H4 (cell line): Measurements from ENCODE around the gene EML4. TPM values are rescaled to one million over a fixed set of nuclear protein-coding genes. Genes with fewer than 3 reads are reported as not detected.
"Not testable (repeated sequence)": the region's sequence is repeated elsewhere in the genome, so short reads cannot be mapped to it uniquely, and the experiment has no call there.

Experiments
- DNase-seq: peaks from one replicate; pipeline ENCODE4 v3.0.0-alpha.2; 2015; ENCODE audit warnings: low spot score
- total RNA-seq: library from RNA; depleted of rRNA; stranded (reverse); fragments of >200 nt; shearing (Covaris generic); gene quantifications from 2 replicates; pipeline ENCODE4 v1.2.3, GENCODE V29; 2014

EML4 gene
- total RNA-seq, 1 experiment from 2014 or later: 30.6 TPM

GRCh38 chr2:42172566-42172965 lies 3.4 kb downstream of the EML4 start:
- no peak for DNase-seq

GRCh38 chr2:42173467-42173866 lies 4.3 kb downstream of the EML4 start:
- not testable (repeated sequence) for DNase-seq

- no peak for DNase-seq
Measured at GRCh38 chr2:42176992-42177738, 8.0 kb downstream of the EML4 start.

- DNase-seq: no peak
Measured at GRCh38 chr2:42178335-42178734, 9.2 kb downstream of the EML4 start.

- no peak for DNase-seq
Measured at GRCh38 chr2:42180300-42180699, 11.1 kb downstream of the EML4 start.

GRCh38 chr2:42182654-42183308 lies 13.6 kb downstream of the EML4 start:
- no peak for DNase-seq

GRCh38 chr2:42183775-42184174 lies 14.6 kb downstream of the EML4 start:
- no peak for DNase-seq

- no peak for DNase-seq
Measured at GRCh38 chr2:42184346-42184745, 15.2 kb downstream of the EML4 start.

GRCh38 chr2:42185220-42185921 lies 16.2 kb downstream of the EML4 start:
- DNase-seq: no peak

- no peak for DNase-seq
Measured at GRCh38 chr2:42186366-42186765, 17.2 kb downstream of the EML4 start.

GRCh38 chr2:42186945-42187632 lies 17.9 kb downstream of the EML4 start:
- no peak for DNase-seq

GRCh38 chr2:42187886-42188285 lies 18.7 kb downstream of the EML4 start:
- DNase-seq: no peak

- DNase-seq: no peak
Measured at GRCh38 chr2:42189235-42189566, 20.0 kb downstream of the EML4 start.

GRCh38 chr2:42190191-42190590 lies 21.0 kb downstream of the EML4 start:
- DNase-seq: no peak

GRCh38 chr2:42191285-42192009 lies 22.3 kb downstream of the EML4 start:
- DNase-seq: no peak

- no peak for DNase-seq
Measured at GRCh38 chr2:42192010-42192373, 22.8 kb downstream of the EML4 start.

- DNase-seq: no peak
Measured at GRCh38 chr2:42192652-42193566, 23.8 kb downstream of the EML4 start.

- DNase-seq: no peak
Measured at GRCh38 chr2:42193722-42194187, 24.6 kb downstream of the EML4 start.

- DNase-seq: no peak
Measured at GRCh38 chr2:42194428-42194827, 25.3 kb downstream of the EML4 start.

GRCh38 chr2:42195559-42195958 lies 26.4 kb downstream of the EML4 start:
- peak; percentile 11 for DNase-seq

GRCh38 chr2:42196070-42196402 lies 26.9 kb downstream of the EML4 start:
- DNase-seq: no peak
